DND-41 (cell line): ENCODE results near the gene SIPA1L2.

Source experiments
- ATAC-seq: fragments of 200-7000 bp; cut with Tn5 transposase; 3 replicates; pipeline ENCODE4 v1.9.1; 2021; ENCODE audit warnings: low read depth; ENCODE audit not compliant: insufficient read depth
- DNase-seq: peaks from one replicate; pipeline ENCODE4 v3.0.0-alpha.2; 2020
- H2AFZ ChIP-seq: 2 replicates; pipeline ENCODE4 v1.6.0; 2012; ENCODE audit warnings: low read depth, low read length
- H3K27ac ChIP-seq: 2 replicates; pipeline ENCODE4 v1.5.1; 2012; ENCODE audit warnings: low read length, inconsistent platforms
- H3K27me3 ChIP-seq: fragments of 200-600 bp; sonication (generic); 2 replicates; pipeline ENCODE4 v1.6.0; 2012; ENCODE audit warnings: low read length, mild to moderate bottlenecking, inconsistent platforms; ENCODE audit not compliant: insufficient read depth, poor library complexity
- H3K36me3 ChIP-seq: 2 replicates; pipeline ENCODE4 v1.5.1; 2012; ENCODE audit warnings: low read length, inconsistent platforms; ENCODE audit not compliant: insufficient read depth
- H3K4me1 ChIP-seq: 2 replicates; pipeline ENCODE4 v1.5.1; 2012; ENCODE audit warnings: mild to moderate bottlenecking, low read length; ENCODE audit not compliant: insufficient read depth
- H3K4me2 ChIP-seq: 2 replicates; pipeline ENCODE4 v1.6.0; 2012; ENCODE audit warnings: mild to moderate bottlenecking, moderate library complexity, low read length, inconsistent platforms; ENCODE audit not compliant: insufficient read depth
- H3K4me3 ChIP-seq, 2 experiments: fragments of 200-600 bp in 1 of 2; shearing (Covaris generic) in 1 of 2; 2 replicates each; pipeline ENCODE4 v1.5.1; 2012 to 2016; ENCODE audit warnings: inconsistent platforms in 2 of 2, low read length in 2 of 2, mild to moderate bottlenecking in 2 of 2, low read depth in 1 of 2, moderate library complexity in 1 of 2
- H3K79me2 ChIP-seq: 2 replicates; pipeline ENCODE4 v1.6.0; 2012; ENCODE audit warnings: low read length, inconsistent platforms; ENCODE audit not compliant: insufficient read depth
- H3K9ac ChIP-seq: 2 replicates; pipeline ENCODE4 v1.6.0; 2012; ENCODE audit warnings: low read depth, mild to moderate bottlenecking, inconsistent platforms, low read length, moderate library complexity
- H3K9me3 ChIP-seq: 2 replicates; pipeline ENCODE4 v1.5.1; 2012; ENCODE audit warnings: low read length, moderate library complexity, mild to moderate bottlenecking, inconsistent platforms; ENCODE audit not compliant: insufficient read depth, severe bottlenecking
- H4K20me1 ChIP-seq: 2 replicates; pipeline ENCODE4 v1.6.0; 2012; ENCODE audit warnings: low read length; ENCODE audit not compliant: insufficient read depth
- EZH2 ChIP-seq: IDR thresholded peaks from 3 replicates; pipeline ENCODE4 v1.6.1; 2012; ENCODE audit warnings: borderline replicate concordance, low read depth, mild to moderate bottlenecking, moderate library complexity, low read length, inconsistent platforms; ENCODE audit not compliant: severe bottlenecking
- TF ChIP-seq, protein P1 (sequence below): IDR thresholded peaks from 2 replicates; pipeline ENCODE4 v1.5.1; 2012; ENCODE audit warnings: borderline replicate concordance, low read length, moderate library complexity, mild to moderate bottlenecking; ENCODE audit not compliant: poor library complexity, severe bottlenecking; ENCODE audit errors: extremely low read depth

Gene SIPA1L2

DNA sequence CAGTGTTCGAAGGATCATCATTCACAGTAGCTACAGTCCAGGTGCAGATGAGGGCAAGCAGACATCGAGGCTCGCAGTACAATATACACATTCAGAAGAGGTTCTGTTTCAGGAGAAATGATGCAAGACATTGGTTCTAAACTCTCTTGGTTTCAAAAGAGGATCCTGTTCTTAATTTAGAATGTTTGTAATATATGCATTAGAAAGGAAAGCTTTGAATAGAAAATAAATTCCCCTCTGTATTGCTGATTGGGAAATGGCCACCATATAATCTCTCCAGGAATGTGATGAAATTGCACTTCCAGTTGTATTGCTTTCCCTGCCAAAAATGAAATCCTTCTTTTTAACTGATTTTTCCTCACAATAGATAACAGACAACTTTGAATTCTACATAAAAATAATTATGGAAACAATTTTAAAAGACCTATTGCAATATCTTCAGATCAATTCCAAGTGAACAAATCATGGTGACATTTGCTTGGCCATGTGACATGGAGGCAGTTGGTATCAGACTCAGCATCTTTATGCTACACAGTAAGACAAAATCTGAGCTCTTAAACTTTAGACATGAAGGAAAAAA, 27.6 kb upstream of the SIPA1L2 start:
- H3K36me3 ChIP-seq: no peaks in the 10 kb centered on the region
- no peaks in the 10 kb centered on the region for H3K79me2 ChIP-seq
- H3K27ac ChIP-seq: no peak overlapping the region
- H3K9me3 ChIP-seq: no peaks in the 10 kb centered on the region
- H3K4me2 ChIP-seq: no peak overlapping the region
- DNase-seq (no peak), ATAC-seq (no peak)
- no peaks in the 10 kb centered on the region for H4K20me1 ChIP-seq
- no peak overlapping the region for H2AFZ ChIP-seq
- no peak overlapping the region for H3K4me3 ChIP-seq
- H3K4me1 ChIP-seq: no peaks in the 10 kb centered on the region
- H3K27me3 ChIP-seq: no peaks in the 10 kb centered on the region
- no peak for TF ChIP-seq EZH2
- TF ChIP-seq, protein P1, sequence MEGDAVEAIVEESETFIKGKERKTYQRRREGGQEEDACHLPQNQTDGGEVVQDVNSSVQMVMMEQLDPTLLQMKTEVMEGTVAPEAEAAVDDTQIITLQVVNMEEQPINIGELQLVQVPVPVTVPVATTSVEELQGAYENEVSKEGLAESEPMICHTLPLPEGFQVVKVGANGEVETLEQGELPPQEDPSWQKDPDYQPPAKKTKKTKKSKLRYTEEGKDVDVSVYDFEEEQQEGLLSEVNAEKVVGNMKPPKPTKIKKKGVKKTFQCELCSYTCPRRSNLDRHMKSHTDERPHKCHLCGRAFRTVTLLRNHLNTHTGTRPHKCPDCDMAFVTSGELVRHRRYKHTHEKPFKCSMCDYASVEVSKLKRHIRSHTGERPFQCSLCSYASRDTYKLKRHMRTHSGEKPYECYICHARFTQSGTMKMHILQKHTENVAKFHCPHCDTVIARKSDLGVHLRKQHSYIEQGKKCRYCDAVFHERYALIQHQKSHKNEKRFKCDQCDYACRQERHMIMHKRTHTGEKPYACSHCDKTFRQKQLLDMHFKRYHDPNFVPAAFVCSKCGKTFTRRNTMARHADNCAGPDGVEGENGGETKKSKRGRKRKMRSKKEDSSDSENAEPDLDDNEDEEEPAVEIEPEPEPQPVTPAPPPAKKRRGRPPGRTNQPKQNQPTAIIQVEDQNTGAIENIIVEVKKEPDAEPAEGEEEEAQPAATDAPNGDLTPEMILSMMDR: no peak
- H3K9ac ChIP-seq: no peak overlapping the region

DNA sequence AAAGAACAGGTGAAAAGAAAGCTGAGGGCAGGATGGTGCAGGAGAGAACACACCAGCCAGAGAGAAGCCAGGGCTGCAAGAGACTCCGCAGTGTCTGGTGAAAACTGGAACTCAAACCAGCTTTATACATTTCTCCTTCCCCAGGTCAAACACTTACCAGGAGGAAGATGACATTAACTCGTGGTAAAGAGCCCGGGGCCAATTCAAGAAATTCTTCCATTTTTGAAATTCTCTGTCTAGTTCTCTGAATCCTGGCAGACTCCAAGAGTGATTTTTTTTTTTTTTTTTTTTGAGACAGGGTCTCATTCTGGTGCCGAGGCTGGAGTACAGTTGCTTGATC, 25.8 kb upstream of the SIPA1L2 start:
- H3K27me3 ChIP-seq: no peaks in the 10 kb centered on the region
- DNase-seq: no peak
- H3K4me2 ChIP-seq: no peak overlapping the region
- ATAC-seq: no peak
- no peak overlapping the region for H3K9ac ChIP-seq
- H3K36me3 ChIP-seq: no peaks in the 10 kb centered on the region
- no peak overlapping the region for H2AFZ ChIP-seq
- no peaks in the 10 kb centered on the region for H4K20me1 ChIP-seq
- TF ChIP-seq EZH2: no peak
- TF ChIP-seq, protein P1: no peak
- H3K4me1 ChIP-seq: no peaks in the 10 kb centered on the region
- no peak overlapping the region for H3K4me3 ChIP-seq
- H3K27ac ChIP-seq: no peak overlapping the region
- no peaks in the 10 kb centered on the region for H3K79me2 ChIP-seq
- no peaks in the 10 kb centered on the region for H3K9me3 ChIP-seq

DNA sequence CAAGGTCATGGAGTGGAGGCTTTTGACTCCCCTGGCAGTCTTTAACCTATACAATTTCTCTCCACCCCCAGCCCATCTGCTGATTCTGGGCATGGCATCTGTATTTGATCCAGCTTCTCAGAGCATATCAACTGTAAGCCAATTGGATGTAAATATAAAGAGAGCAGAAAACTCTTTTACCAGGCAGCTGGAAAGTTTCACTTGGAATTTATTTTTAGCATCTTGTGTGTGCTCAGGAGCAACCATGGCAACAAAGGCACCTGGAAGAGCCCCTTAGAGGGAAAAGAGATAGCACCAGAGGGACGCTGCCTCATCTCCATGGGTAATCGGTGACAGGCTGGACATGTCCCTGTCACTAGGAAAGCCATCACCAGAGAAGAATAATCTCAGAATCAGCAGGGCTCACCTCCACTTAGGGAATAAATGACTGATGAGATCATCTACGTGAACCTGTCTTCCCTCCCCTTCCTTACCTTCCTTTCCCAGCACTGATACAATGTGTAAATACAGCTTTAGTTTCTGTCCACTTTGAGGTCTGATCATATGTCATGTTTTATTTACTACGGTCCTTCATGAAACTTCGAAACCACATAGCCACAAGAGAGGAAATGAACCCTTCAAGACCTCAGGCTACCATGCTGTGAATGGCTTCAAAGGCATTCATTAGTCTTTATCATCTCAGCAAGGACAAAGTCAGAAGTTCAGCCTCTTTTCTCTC, 25.3 kb upstream of the SIPA1L2 start:
- Histone ChIP-seq H2AFZ (no peak overlapping the region), H3K27ac (no peak overlapping the region)

More for the DNA sequence above, 25.3 kb upstream of the SIPA1L2 start:
- no peaks in the 10 kb centered on the region for H3K27me3 ChIP-seq
- no peaks in the 10 kb centered on the region for H3K9me3 ChIP-seq
- no peak for TF ChIP-seq EZH2
- TF ChIP-seq, protein P1: no peak
- ATAC-seq: peak; percentile 35; the same call in 2 of the 3 replicates
- no peaks in the 10 kb centered on the region for H3K4me1 ChIP-seq
- H3K9ac ChIP-seq: no peak overlapping the region
- no peaks in the 10 kb centered on the region for H4K20me1 ChIP-seq
- no peak for DNase-seq
- H3K36me3 ChIP-seq: no peaks in the 10 kb centered on the region
- no peak overlapping the region for H3K4me3 ChIP-seq
- H3K79me2 ChIP-seq: no peaks in the 10 kb centered on the region
- no peak overlapping the region for H3K4me2 ChIP-seq
